Activated CD8-positive, alpha-beta memory T cell treated with anti-CD3 and anti-CD28 coated beads, Interleukin-2, amount 50 U/mL, for 1 hour (primary cell): Measurements from ENCODE around the gene PCDHGA6.
"Not testable (repeated sequence)": the region's sequence is repeated elsewhere in the genome, so short reads cannot be mapped to it uniquely, and the experiment has no call there.

Source experiments
- DNase-seq: peaks from one replicate; pipeline ENCODE4 v3.0.0-alpha.2; 2020; ENCODE audit errors: extremely low read depth

The PCDHGA6 gene

GRCh38 chr5:141359790-141360426, 13.8 kb upstream of the PCDHGA6 start, which contains the start of gene PCDHGB2:
TSS of gene PCDHGB2 (plus strand) at chr5:141359994. CDS start at chr5:141360136, 142 bp downstream.
- no peak for DNase-seq

- DNase-seq, result no peak
These were observed 13.0 kb upstream of the PCDHGA6 start for GRCh38 chr5:141360685-141361084.

- no peak for DNase-seq
These were observed 11.0 kb upstream of the PCDHGA6 start for GRCh38 chr5:141362719-141363118.

- DNase-seq, result no peak
These were observed 9.6 kb upstream of the PCDHGA6 start, which contains the start of gene PCDHGA5 for GRCh38 chr5:141363952-141364660. TSS of gene PCDHGA5 (plus strand) at chr5:141364162. CDS start at chr5:141364331, 169 bp downstream.

GRCh38 chr5:141366016-141366896, 7.4 kb upstream of the PCDHGA6 start:
- no peak for DNase-seq

- DNase-seq, result no peak
These were observed 3.5 kb upstream of the PCDHGA6 start, which contains the start of gene PCDHGB3 for GRCh38 chr5:141369994-141370848. TSS of gene PCDHGB3 (plus strand) at chr5:141370242. CDS start at chr5:141370395, 153 bp downstream.

GRCh38 chr5:141371572-141372475, 1.9 kb upstream of the PCDHGA6 start:
- no peak for DNase-seq

GRCh38 chr5:141374627-141375026, 936 bp downstream of the PCDHGA6 start:
- no peak for DNase-seq

- DNase-seq, result not testable (repeated sequence)
These were observed 1.9 kb downstream of the PCDHGA6 start for GRCh38 chr5:141375444-141376155.

- DNase-seq, result no peak
These were observed 9.0 kb downstream of the PCDHGA6 start, which contains the start of gene PCDHGA7 for GRCh38 chr5:141382469-141383294. TSS of gene PCDHGA7 (plus strand) at chr5:141382742. CDS start at chr5:141382900, 158 bp downstream.

GRCh38 chr5:141383345-141383744, 9.7 kb downstream of the PCDHGA6 start:
- no peak for DNase-seq

GRCh38 chr5:141384471-141385267, 11.0 kb downstream of the PCDHGA6 start:
- no peak for DNase-seq

GRCh38 chr5:141387557-141388311, 14.0 kb downstream of the PCDHGA6 start, which contains the start of gene PCDHGB4:
TSS of gene PCDHGB4 (plus strand) at chr5:141387698. CDS start at chr5:141387885, 187 bp downstream.
- DNase-seq, result not testable (repeated sequence)

- no peak for DNase-seq
These were observed 15.0 kb downstream of the PCDHGA6 start for GRCh38 chr5:141388661-141389060.

GRCh38 chr5:141389153-141390042, 15.7 kb downstream of the PCDHGA6 start:
- DNase-seq, result no peak
